K562 (cell line): ENCODE data around the gene EYA4. TPM values are rescaled to one million over a fixed set of nuclear protein-coding genes. Genes with fewer than 3 reads are reported as not detected.

Experiments used
- ATAC-seq: fragments of 200-7000 bp; cut with Tn5 transposase; 3 replicates; pipeline ENCODE4 v1.9.1; 2020; ENCODE audit warnings: moderate library complexity
- BruUV-seq: library from RNA; stranded (reverse); fragments of 400-500 nt; replicated peaks from 2 replicates; lab custom pipeline; 2021; lab: Mats Ljungman, UMichigan
- CTCF ChIA-PET: fragments of 300-600 bp; formaldehyde crosslinking; extraction: SDS; loops from one replicate; lab custom pipeline; 2021; ENCODE audit warnings: low intra/inter-chr PET ratio; lab: Yijun Ruan, JAX
- POLR2A ChIA-PET: fragments of 300-600, 350-650 bp; sonication (Branson Sonifier 250); formaldehyde crosslinking; extraction: SDS; loops from one replicate; lab custom pipeline; 2021; ENCODE audit warnings: antibody characterized with exemption, inconsistent platforms; lab: Yijun Ruan, JAX
- DNase-seq, 4 experiments: peaks; one replicate each; pipeline versions ENCODE4 v3.0.0 to v3.0.0-alpha.2; 2011 to 2018; ENCODE audit warnings: low spot score in 3 of 4, mixed read lengths in 3 of 4; ENCODE audit errors: extremely low read depth in 1 of 4
- FAIRE-seq: peaks from 2 replicates; lab custom pipeline; 2011; peaks lifted over from hg19 to GRCh38; lab: Jason Lieb, UNC
- H2AFZ ChIP-seq: 2 replicates; pipeline ENCODE4 v1.6.0; 2011; ENCODE audit warnings: low read depth, low read length, control low read depth, inconsistent platforms
- H3K27ac ChIP-seq: fragments of 200-600 bp; 3 replicates; pipeline ENCODE4 v1.8.0; 2011; ENCODE audit warnings: low read depth, mild to moderate bottlenecking, control low read depth, inconsistent platforms, low read length, moderate library complexity, mixed read lengths; ENCODE audit errors: extremely low read depth
- H3K27me3 ChIP-seq, 2 experiments: fragments of 300-600 bp in 1 of 2; 2 replicates in 1 of 2; 3 replicates in 1 of 2; pipeline versions ENCODE4 v1.6.0 to v1.8.0; 2011; ENCODE audit warnings: inconsistent platforms in 2 of 2, low read length in 2 of 2, mild to moderate bottlenecking in 1 of 2, mixed read lengths in 1 of 2, moderate library complexity in 1 of 2; ENCODE audit not compliant: control insufficient read depth in 2 of 2, insufficient read depth in 2 of 2
- H3K36me3 ChIP-seq: fragments of 300-600 bp; 3 replicates; pipeline ENCODE4 v1.8.0; 2011; ENCODE audit warnings: mild to moderate bottlenecking, low read length, inconsistent platforms; ENCODE audit not compliant: control insufficient read depth, insufficient read depth
- H3K4me1 ChIP-seq, 2 experiments: fragments of 200-600 bp in 1 of 2; replicated peaks in 1 of 2; 2 replicates in 1 of 2; 3 replicates in 1 of 2; pipeline versions ENCODE4 v1.5.1 to v1.8.0; 2011; ENCODE audit warnings: inconsistent platforms in 2 of 2, low read length in 2 of 2, mild to moderate bottlenecking in 1 of 2, mixed read lengths in 1 of 2, moderate library complexity in 1 of 2; ENCODE audit not compliant: control insufficient read depth in 2 of 2, insufficient read depth in 2 of 2
- H3K4me2 ChIP-seq: 2 replicates; pipeline ENCODE4 v1.6.1; 2011; ENCODE audit warnings: low read length, control low read depth, inconsistent platforms, mixed read lengths; ENCODE audit not compliant: insufficient read depth
- H3K4me3 ChIP-seq: fragments of 200-600 bp; sonication (generic), shearing (Covaris generic); 2 replicates; pipeline ENCODE4 v1.5.1; 2016; ENCODE audit warnings: control low read depth, inconsistent platforms
- H3K79me2 ChIP-seq: fragments of 200-600 bp; 3 replicates; pipeline ENCODE4 v1.8.0; 2011; ENCODE audit warnings: low read length, inconsistent platforms; ENCODE audit not compliant: control insufficient read depth, insufficient read depth
- H3K9ac ChIP-seq, 2 experiments: 2 replicates each; pipeline versions ENCODE4 v1.6.0 to v1.6.1; 2011; ENCODE audit warnings: low read depth in 2 of 2, low read length in 2 of 2, control low read depth in 1 of 2, inconsistent platforms in 1 of 2, mild to moderate bottlenecking in 1 of 2, mixed read lengths in 1 of 2; ENCODE audit not compliant: insufficient read depth in 1 of 2
- H3K9me1 ChIP-seq: one replicate; pipeline ENCODE4 v1.6.0; 2011; ENCODE audit warnings: inconsistent platforms, mild to moderate bottlenecking, low read length, moderate library complexity; ENCODE audit not compliant: control insufficient read depth, insufficient read depth
- H3K9me3 ChIP-seq: replicated peaks from 2 replicates; pipeline ENCODE4 v1.5.1; 2011; ENCODE audit warnings: low read depth, low read length, inconsistent platforms; ENCODE audit not compliant: control insufficient read depth, insufficient read depth
- H4K20me1 ChIP-seq: replicated peaks from 2 replicates; pipeline ENCODE4 v1.6.1; 2011; ENCODE audit warnings: low read length, inconsistent platforms, mixed read lengths; ENCODE audit not compliant: control insufficient read depth, insufficient read depth
- C11orf30 ChIP-seq: fragments of 450-650 bp; IDR thresholded peaks from 2 replicates; pipeline ENCODE4 v1.6.1; 2016; ENCODE audit warnings: low read depth, mild to moderate bottlenecking
- CSDE1 ChIP-seq, 2 experiments: fragments of 450-650 bp; IDR thresholded peaks; 2 replicates each; pipeline ENCODE4 v1.6.1; 2016; ENCODE audit warnings: mild to moderate bottlenecking in 1 of 2
- LEF1 ChIP-seq: fragments of 450-650 bp; IDR thresholded peaks from 2 replicates; pipeline ENCODE4 v1.6.1; 2016; ENCODE audit warnings: mild to moderate bottlenecking
- MAFF ChIP-seq: IDR thresholded peaks from 2 replicates; pipeline ENCODE4 v1.6.1; 2012; ENCODE audit warnings: low read length, improper control_type of control experiment
- MAFG ChIP-seq: fragments of 450-650 bp; conservative IDR thresholded peaks from 2 replicates; pipeline ENCODE4 v1.6.1; 2016; ENCODE audit warnings: missing genetic modification characterization, missing compliant biosample characterization
- MAFK ChIP-seq: IDR thresholded peaks from 2 replicates; pipeline ENCODE4 v1.6.1; 2011; ENCODE audit warnings: low read length, improper control_type of control experiment
- MXI1 ChIP-seq: IDR thresholded peaks from 2 replicates; pipeline ENCODE4 v1.6.1; 2011; ENCODE audit warnings: low read depth, mild to moderate bottlenecking, improper control_type of control experiment, low read length
- NFXL1 ChIP-seq: fragments of 450-650 bp; formaldehyde crosslinking; IDR thresholded peaks from 2 replicates; pipeline ENCODE4 v1.4.0; 2021; ENCODE audit warnings: mild to moderate bottlenecking
- U2AF1 ChIP-seq: fragments of 200-400 bp; formaldehyde crosslinking; optimal IDR thresholded peaks from 2 replicates; pipeline ENCODE3; 2017; ENCODE audit warnings: mild to moderate bottlenecking, low read depth, low read length, moderate library complexity
- ZNF316 ChIP-seq: fragments of 450-650 bp; IDR thresholded peaks from 2 replicates; pipeline ENCODE4 v1.6.1; 2016
- WGBS: fragments of 100-300 bp; shearing (Covaris generic); methylation state at CpG from one replicate; pipeline ENCODE4 v1.1.6; 2016; ENCODE audit warnings: low coverage, mixed read lengths; ENCODE audit not compliant: insufficient coverage; ENCODE audit errors: missing lambda C conversion rate; 5-methylcytosine and 5-hydroxymethylcytosine counted together
- in situ Hi-C: fragments of 300-500 bp; cut with MboI; formaldehyde crosslinking; loops from 4 replicates; pipeline ENCODE4 v1.15.0; 2018; ENCODE audit warnings: inconsistent platforms, mixed read lengths
- intact Hi-C: fragments of 100-400 bp; cut with micrococcal nuclease; formaldehyde crosslinking; loops from 2 replicates; pipeline ENCODE4 v1.14.2; 2022
- polyA plus RNA-seq, 8 experiments: library from polyadenylated mRNA; depleted of rRNA in 4 of 8; stranded (reverse) in 5 of 8; unstranded in 3 of 8; fragments of >200 nt; fragmentation: Nextera tagmentation in 2 of 8; fragmentation: Illumina TruSeq in 1 of 8; extraction: Ambion mirVana in 2 of 8; extraction: Trizol in 1 of 8; gene quantifications; 2 replicates each; pipeline versions ENCODE4 v1.2.1 to v1.2.3, GENCODE V29; 2011 to 2014; ENCODE audit warnings: inconsistent platforms in 1 of 8, missing spikeins in 1 of 8
- total RNA-seq, 7 experiments: library from RNA; depleted of rRNA in 6 of 7; stranded (reverse); fragments of >200 nt in 6 of 7; fragmentation: Illumina TruSeq in 2 of 7; extraction: Trizol in 2 of 7; gene quantifications; 2 replicates each; pipeline versions ENCODE4 v1.2.1 to v1.2.3, GENCODE V29; 2011 to 2021; ENCODE audit warnings: low replicate concordance in 1 of 7
- TF ChIP-seq, protein P1 (sequence below): sonication (generic); formaldehyde crosslinking; IDR thresholded peaks from 2 replicates; pipeline ENCODE4 v1.8.1; 2023; ENCODE audit warnings: mild to moderate bottlenecking, missing genetic modification reagents

Gene EYA4
- total and polyA plus RNA-seq, 9 of the 15 experiments (the other 6 are each of a cell fraction or from before 2014, with no cell fraction given), result 0.03 to 0.04 TPM; not detected in 7

DNA sequence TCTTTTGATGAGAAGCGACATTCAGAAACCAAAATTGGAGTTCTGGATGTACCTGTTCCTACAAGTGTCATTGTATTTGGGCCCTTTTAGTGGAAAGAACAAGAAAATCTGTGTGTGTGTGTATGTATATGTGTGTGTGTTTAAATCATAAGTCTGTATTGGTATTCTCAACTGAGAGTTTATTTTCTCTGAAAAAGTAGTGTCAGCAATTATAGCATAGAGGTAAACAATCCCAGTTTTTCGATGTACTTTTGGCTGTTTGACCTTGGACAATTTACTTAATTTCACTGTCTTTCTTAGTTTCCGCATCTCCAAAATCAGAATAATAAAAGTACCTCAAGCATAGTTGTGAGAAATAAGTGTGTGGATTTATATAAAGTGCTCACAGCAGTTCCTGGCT is 57.2 kb downstream of the EYA4 start:
- no peaks in the 10 kb centered on the region for H3K9me3 ChIP-seq
- ATAC-seq, result no peak
- TF ChIP-seq, protein P1, sequence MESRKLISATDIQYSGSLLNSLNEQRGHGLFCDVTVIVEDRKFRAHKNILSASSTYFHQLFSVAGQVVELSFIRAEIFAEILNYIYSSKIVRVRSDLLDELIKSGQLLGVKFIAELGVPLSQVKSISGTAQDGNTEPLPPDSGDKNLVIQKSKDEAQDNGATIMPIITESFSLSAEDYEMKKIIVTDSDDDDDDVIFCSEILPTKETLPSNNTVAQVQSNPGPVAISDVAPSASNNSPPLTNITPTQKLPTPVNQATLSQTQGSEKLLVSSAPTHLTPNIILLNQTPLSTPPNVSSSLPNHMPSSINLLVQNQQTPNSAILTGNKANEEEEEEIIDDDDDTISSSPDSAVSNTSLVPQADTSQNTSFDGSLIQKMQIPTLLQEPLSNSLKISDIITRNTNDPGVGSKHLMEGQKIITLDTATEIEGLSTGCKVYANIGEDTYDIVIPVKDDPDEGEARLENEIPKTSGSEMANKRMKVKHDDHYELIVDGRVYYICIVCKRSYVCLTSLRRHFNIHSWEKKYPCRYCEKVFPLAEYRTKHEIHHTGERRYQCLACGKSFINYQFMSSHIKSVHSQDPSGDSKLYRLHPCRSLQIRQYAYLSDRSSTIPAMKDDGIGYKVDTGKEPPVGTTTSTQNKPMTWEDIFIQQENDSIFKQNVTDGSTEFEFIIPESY, result no peak
- TF ChIP-seq CSDE1 (IDR thresholded peaks at IDR 0.05), result no peak
- peak; percentile 36; the same call in 1 of the 2 replicates for TF ChIP-seq C11orf30
- 0 out of 2 replicates have a peak, but pooled peaks have one; percentile 11 for TF ChIP-seq MAFK
- TF ChIP-seq LEF1, result no peak
- peak; percentile 23; the same call in 1 of the 2 replicates for TF ChIP-seq MAFF
- TF ChIP-seq ZNF316, result peak; percentile 57
- no peak for TF ChIP-seq U2AF1
- peak; percentile 23; the same call in 1 of the 2 replicates for TF ChIP-seq MAFG (tag)
- TF ChIP-seq NFXL1 (CRISPR knock-in tag), result no peak
- TF ChIP-seq MXI1, result no peak
- TF ChIP-seq, all 486 proteins: peak for 5
- Histone ChIP-seq H3K4me3 (no peak overlapping the region), H3K9ac (no peak overlapping the region), H3K4me1 (no peaks in the 10 kb centered on the region), H3K79me2 (no peaks in the 10 kb centered on the region), H2AFZ (no peak overlapping the region), H3K4me2 (no peak overlapping the region), H4K20me1 (no peaks in the 10 kb centered on the region), H3K27ac (no peak overlapping the region), H3K9me1 (no peaks in the 10 kb centered on the region), H3K27me3 (no peaks in the 10 kb centered on the region), H3K36me3 (no peaks in the 10 kb centered on the region)
- no TSS peak for BruUV-seq
- DNase-seq (no peak), FAIRE-seq (no peak)
- ChIA-PET POLR2A (no interaction called here), CTCF (no interaction called here)
- 2% methylated on average over 3 of the region's 3 CpGs for WGBS
- intact Hi-C loops, result no loop called here
- in situ Hi-C loops, result no loop called here
